Lower leg skin (tissue), 4 donors: ENCODE data around the gene MSANTD2. TPM values are rescaled to one million over a fixed set of nuclear protein-coding genes. Genes with fewer than 3 reads are reported as not detected.

Source experiments
- DNase-seq, 2 donors: peaks; one replicate each; pipeline ENCODE4 v3.0.0-alpha.2; 2019; ENCODE audit warnings: low spot score in 2 of 2
- H3K4me3 ChIP-seq: fragments of 200-600 bp; sonication (generic); 2 replicates; pipeline ENCODE4 v1.5.1; 2017; ENCODE audit warnings: mild to moderate bottlenecking, low read depth; ENCODE audit not compliant: poor library complexity, severe bottlenecking
- POLR2A ChIP-seq, 2 donors: fragments of 450-650 bp; IDR thresholded peaks; one replicate each; pipeline ENCODE4 v1.6.1; 2016 to 2017; ENCODE audit warnings: antibody characterized with exemption in 2 of 2, mild to moderate bottlenecking in 1 of 2, moderate library complexity in 1 of 2
- WGBS, 2 donors: methylation state at CpG; one replicate each; pipeline ENCODE4 v1.1.5; 2018; 5-methylcytosine and 5-hydroxymethylcytosine counted together
- intact Hi-C: fragments of 100-400 bp; cut with DNase I; formaldehyde crosslinking; loops from one replicate; pipeline ENCODE4 v1.15.0; 2023; ENCODE audit warnings: low total_unique reads
- total RNA-seq, 4 donors: library from RNA; depleted of rRNA; stranded (reverse); fragments of >200 nt; gene quantifications; one replicate each; pipeline ENCODE4 v1.1.0, GENCODE V29; 2016
- TF ChIP-seq, protein P1 (sequence below), 3 donors: fragments of 450-650 bp; IDR thresholded peaks; one replicate each; pipeline ENCODE4 v1.5.1; 2016; ENCODE audit warnings: antibody characterized with exemption in 3 of 3, mild to moderate bottlenecking in 3 of 3, moderate library complexity in 2 of 3

Gene MSANTD2
- total RNA-seq, 4 donors from 2014 or later = 11.5 to 21.2 (median 15.2) TPM

DNA sequence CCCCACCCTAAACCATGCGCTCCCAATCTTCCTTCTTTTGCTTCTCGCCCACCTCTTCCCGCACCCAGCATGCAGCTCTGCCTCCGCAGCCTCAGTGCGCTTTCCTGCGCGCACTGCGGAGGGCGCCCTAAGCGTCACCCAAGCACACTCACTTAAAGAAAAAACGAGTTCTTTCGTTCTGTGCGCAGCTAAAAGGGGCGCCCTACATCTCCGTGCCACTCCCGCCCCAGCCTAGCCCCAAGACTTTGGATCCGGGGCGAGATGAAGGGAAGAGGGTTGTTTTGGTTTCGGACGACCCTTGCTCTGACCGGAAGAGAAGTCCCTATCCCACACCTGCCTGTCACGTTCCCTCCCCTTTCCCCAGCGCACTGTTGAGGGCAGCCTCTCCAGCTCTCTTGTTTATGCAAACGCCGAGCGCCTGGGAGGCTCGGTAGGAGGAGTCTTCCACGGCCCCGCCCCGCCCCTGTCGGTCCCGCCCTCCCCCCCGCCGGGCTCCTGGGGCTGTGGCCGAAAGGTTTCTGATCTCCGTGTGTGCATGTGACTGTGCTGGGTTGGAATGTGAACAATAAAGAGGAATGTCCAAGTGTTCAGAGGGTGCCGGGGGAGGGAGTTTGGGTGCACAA is 53.5 kb downstream of the MSANTD2 start:
- peak overlapping the region; percentile 30 for H3K4me3 ChIP-seq
- DNase-seq = peak in 1 of 2 donors; percentile 95
- 2 to 4% methylated on average over 37 of the region's 37 CpGs for whole genome bisulfite sequencing, 2 donors
- TF ChIP-seq, protein P1, sequence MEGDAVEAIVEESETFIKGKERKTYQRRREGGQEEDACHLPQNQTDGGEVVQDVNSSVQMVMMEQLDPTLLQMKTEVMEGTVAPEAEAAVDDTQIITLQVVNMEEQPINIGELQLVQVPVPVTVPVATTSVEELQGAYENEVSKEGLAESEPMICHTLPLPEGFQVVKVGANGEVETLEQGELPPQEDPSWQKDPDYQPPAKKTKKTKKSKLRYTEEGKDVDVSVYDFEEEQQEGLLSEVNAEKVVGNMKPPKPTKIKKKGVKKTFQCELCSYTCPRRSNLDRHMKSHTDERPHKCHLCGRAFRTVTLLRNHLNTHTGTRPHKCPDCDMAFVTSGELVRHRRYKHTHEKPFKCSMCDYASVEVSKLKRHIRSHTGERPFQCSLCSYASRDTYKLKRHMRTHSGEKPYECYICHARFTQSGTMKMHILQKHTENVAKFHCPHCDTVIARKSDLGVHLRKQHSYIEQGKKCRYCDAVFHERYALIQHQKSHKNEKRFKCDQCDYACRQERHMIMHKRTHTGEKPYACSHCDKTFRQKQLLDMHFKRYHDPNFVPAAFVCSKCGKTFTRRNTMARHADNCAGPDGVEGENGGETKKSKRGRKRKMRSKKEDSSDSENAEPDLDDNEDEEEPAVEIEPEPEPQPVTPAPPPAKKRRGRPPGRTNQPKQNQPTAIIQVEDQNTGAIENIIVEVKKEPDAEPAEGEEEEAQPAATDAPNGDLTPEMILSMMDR (IDR thresholded peaks at IDR 0.05) = no peak
- no peak for TF ChIP-seq POLR2A (IDR thresholded peaks at IDR 0.05)
- intact Hi-C loops = no loop called here

DNA sequence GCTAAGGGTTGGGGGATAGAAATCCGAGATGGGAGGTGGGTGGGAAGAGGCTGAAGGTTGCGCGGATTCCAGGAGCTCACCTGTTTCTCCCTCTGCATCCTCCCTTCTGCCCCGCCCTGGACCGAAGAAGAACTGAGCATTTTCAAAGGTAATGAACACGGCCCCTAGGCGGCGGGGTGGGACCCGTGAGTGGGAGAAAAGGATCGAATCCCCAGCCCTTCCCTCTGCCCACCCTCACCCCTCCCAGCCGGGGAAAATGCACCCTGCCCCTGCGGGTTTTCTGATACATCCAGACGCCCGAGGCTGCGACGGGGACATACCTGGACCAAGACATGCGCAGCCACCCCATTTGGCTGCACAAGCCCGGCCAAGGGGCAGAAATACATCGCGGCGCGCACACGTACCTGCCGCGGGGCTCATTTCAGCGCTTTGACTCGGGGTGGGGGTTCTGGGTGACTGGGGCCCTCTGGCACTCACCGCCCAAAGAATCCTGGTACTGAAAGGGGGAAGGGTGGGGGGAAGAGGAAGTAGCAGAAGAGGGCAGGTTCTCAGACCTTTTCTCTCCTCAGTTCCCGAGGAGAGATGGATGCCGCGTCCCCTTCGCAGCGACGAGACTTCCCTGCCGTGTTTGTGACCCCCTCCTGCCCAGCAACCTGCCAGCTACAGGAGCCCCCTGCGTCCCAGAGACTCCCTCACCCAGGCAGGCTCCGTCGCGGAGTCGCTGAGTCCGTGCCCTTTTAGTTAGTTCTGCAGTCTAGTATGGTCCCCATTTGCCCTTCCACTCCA is 54.2 kb downstream of the MSANTD2 start:
- DNase-seq = no peak
- no peak for TF ChIP-seq POLR2A (IDR thresholded peaks at IDR 0.05)
- TF ChIP-seq, protein P1 (IDR thresholded peaks at IDR 0.05) = no peak
- H3K4me3 ChIP-seq = peak overlapping the region; percentile 30
- intact Hi-C loops = no loop called here
- WGBS, 2 donors = 8 to 11% methylated on average over 39 to 40 of the region's 41 CpGs

DNA sequence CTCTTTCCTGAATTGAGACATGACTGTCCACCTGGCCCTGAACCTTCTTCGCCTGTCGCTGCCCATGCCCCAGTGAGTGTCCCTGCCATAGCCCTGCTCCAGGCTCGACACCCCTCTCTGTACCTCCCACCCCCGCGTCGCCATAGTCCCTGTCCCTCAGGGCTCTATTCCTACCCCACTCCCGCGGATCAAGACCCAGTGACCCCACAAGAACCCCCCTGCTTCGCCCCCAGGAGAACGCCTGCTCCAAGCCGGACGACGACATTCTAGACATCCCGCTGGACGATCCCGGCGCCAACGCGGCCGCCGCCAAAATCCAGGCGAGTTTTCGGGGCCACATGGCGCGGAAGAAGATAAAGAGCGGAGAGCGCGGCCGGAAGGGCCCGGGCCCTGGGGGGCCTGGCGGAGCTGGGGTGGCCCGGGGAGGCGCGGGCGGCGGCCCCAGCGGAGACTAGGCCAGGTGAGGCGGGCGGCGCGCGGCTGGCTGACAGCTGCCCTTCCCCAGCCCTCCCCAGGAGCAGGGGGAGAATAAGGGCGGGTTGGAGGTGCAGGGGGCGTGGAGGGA is 54.9 kb downstream of the MSANTD2 start:
- intact Hi-C loops = no loop called here
- no peak for TF ChIP-seq POLR2A (IDR thresholded peaks at IDR 0.05)
- TF ChIP-seq, protein P1 (IDR thresholded peaks at IDR 0.05) = no peak
- WGBS, 2 donors = 18 to 46% methylated on average over 40 to 44 of the region's 44 CpGs
- H3K4me3 ChIP-seq = no peak overlapping the region
- no peak for DNase-seq

DNA sequence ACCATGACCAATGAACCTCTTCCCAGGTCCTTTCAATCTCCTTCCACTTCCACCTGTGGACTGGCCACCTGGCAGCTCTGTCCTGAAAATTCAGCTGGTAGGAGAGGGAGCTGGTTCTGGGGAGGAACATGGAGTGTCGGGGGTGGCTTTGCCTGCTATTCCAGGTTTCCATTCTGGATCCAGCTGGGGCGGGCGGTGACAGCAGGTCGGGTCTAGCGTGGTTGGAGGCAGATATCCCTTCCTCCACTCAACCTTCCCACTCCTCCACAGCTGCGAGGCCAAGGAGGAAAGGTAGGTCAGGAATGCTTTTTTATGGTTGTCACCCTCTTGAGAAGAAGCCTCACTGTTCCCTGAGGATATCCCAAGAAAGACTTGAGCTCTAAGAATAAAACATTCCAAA is 57.2 kb downstream of the MSANTD2 start:
- intact Hi-C loops = no loop called here
- WGBS, 2 donors = 75 to 78% methylated on average over 6 of the region's 6 CpGs
- no peak overlapping the region for H3K4me3 ChIP-seq
- DNase-seq = no peak
- TF ChIP-seq, protein P1 (IDR thresholded peaks at IDR 0.05) = no peak
- TF ChIP-seq POLR2A (IDR thresholded peaks at IDR 0.05) = no peak

DNA sequence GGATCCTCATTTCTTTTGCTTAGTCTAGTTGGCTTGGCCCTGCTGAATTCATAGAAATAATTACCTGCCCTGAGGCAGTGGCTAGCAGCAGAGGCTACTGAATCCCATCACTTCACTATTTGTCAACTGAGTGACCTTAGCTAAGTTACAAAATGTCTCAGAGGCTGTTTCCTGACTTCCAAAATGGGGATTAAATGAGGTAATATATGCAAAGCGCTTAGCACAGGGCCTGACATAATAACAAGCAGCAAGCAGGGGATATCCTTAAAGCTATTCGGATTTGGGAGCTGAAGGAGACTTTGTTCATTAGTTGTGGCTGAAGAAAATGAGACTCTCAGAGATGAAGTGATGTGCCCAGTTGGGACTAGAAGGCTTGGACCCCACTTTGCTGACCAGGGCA is 57.7 kb downstream of the MSANTD2 start:
- intact Hi-C loops = no loop called here
- 74 to 79% methylated on average over 2 of the region's 2 CpGs for WGBS, 2 donors

More for the DNA sequence above, 57.7 kb downstream of the MSANTD2 start:
- TF ChIP-seq, protein P1 (IDR thresholded peaks at IDR 0.05) = no peak
- no peak for TF ChIP-seq POLR2A (IDR thresholded peaks at IDR 0.05)
- H3K4me3 ChIP-seq = no peak overlapping the region
- no peak for DNase-seq
